ENCODE data around the gene ZFP92. TPM values are rescaled to one million over a fixed set of nuclear protein-coding genes. Genes with fewer than 3 reads are reported as not detected.

Gene ZFP92
- total RNA-seq, 1 donor from 2014 or later, result 1.9 TPM

- H3K36me3 ChIP-seq (ENCODE audit: control insufficient read depth, insufficient read depth, low read length), result no peaks in the 10 kb centered on the region
- no peak for TF ChIP-seq CTCF (IDR thresholded peaks at IDR 0.05; ENCODE audit: insufficient read depth, low read length, poor library complexity, severe bottlenecking)
Observed at GRCh38 chrX:153456161-153456560, 44.9 kb downstream of the ZFP92 start.

GRCh38 chrX:153456704-153457103 is 45.4 kb downstream of the ZFP92 start:
- H3K4me3 ChIP-seq (ENCODE audit: low read depth, low read length), result no peak overlapping the region
- H3K27me3 ChIP-seq (ENCODE audit: control insufficient read depth, insufficient read depth, low read length), result no peaks in the 10 kb centered on the region

More at GRCh38 chrX:153456161-153456560, 44.9 kb downstream of the ZFP92 start:
- H3K27me3 ChIP-seq (ENCODE audit: control insufficient read depth, insufficient read depth, low read length), result no peaks in the 10 kb centered on the region
- no peak overlapping the region for H3K4me3 ChIP-seq (ENCODE audit: low read depth, low read length)
- no peak for DNase-seq (ENCODE audit: low read depth)

GRCh38 chrX:153457136-153457825 is 46.0 kb downstream of the ZFP92 start:
- Histone ChIP-seq H3K27me3 (ENCODE audit: control insufficient read depth, insufficient read depth, low read length) (no peaks in the 10 kb centered on the region), H3K36me3 (ENCODE audit: control insufficient read depth, insufficient read depth, low read length) (no peaks in the 10 kb centered on the region), H3K4me3 (ENCODE audit: low read depth, low read length) (no peak overlapping the region)
- no peak for DNase-seq (ENCODE audit: low read depth)
- TF ChIP-seq CTCF (IDR thresholded peaks at IDR 0.05; ENCODE audit: insufficient read depth, low read length, poor library complexity, severe bottlenecking), result no peak

More at GRCh38 chrX:153456704-153457103, 45.4 kb downstream of the ZFP92 start:
- DNase-seq (ENCODE audit: low read depth), result no peak
- H3K36me3 ChIP-seq (ENCODE audit: control insufficient read depth, insufficient read depth, low read length), result no peaks in the 10 kb centered on the region
- TF ChIP-seq CTCF (IDR thresholded peaks at IDR 0.05; ENCODE audit: insufficient read depth, low read length, poor library complexity, severe bottlenecking), result no peak

GRCh38 chrX:153457827-153458466 is 46.7 kb downstream of the ZFP92 start:
- no peak for TF ChIP-seq CTCF (IDR thresholded peaks at IDR 0.05; ENCODE audit: insufficient read depth, low read length, poor library complexity, severe bottlenecking)
- Histone ChIP-seq H3K27me3 (ENCODE audit: control insufficient read depth, insufficient read depth, low read length) (no peaks in the 10 kb centered on the region), H3K36me3 (ENCODE audit: control insufficient read depth, insufficient read depth, low read length) (no peaks in the 10 kb centered on the region), H3K4me3 (ENCODE audit: low read depth, low read length) (no peak overlapping the region)
- DNase-seq (ENCODE audit: low read depth), result no peak

- no peak for TF ChIP-seq CTCF (IDR thresholded peaks at IDR 0.05; ENCODE audit: insufficient read depth, low read length, poor library complexity, severe bottlenecking)
- Histone ChIP-seq H3K36me3 (ENCODE audit: control insufficient read depth, insufficient read depth, low read length) (no peaks in the 10 kb centered on the region), H3K4me3 (ENCODE audit: low read depth, low read length) (no peak overlapping the region), H3K27me3 (ENCODE audit: control insufficient read depth, insufficient read depth, low read length) (no peaks in the 10 kb centered on the region)
- DNase-seq (ENCODE audit: low read depth), result no peak
Observed at GRCh38 chrX:153458476-153458875, 47.2 kb downstream of the ZFP92 start.

All from kidney epithelial cell (primary cell).